Endothelial cell of umbilical vein (primary cell): ENCODE measurements around the gene KRT10. TPM values are rescaled to one million over a fixed set of nuclear protein-coding genes. Genes with fewer than 3 reads are reported as not detected.

Source experiments
- BruUV-seq: library from RNA; stranded (reverse); fragments of 400-500 nt; replicated peaks from 2 replicates; lab custom pipeline; 2021; lab: Mats Ljungman, UMichigan
- CTCF ChIA-PET: fragments of 300-600, 350-600 bp; sonication (Branson Sonifier 250); formaldehyde crosslinking; loops from one replicate; lab custom pipeline; 2021; ENCODE audit warnings: antibody characterized with exemption, inconsistent platforms; lab: Charles Lee
- POLR2A ChIA-PET: fragments of 300-600, 350-600 bp; sonication (Branson Sonifier 250); formaldehyde crosslinking; loops from one replicate; lab custom pipeline; 2021; ENCODE audit warnings: antibody characterized with exemption, inconsistent platforms; lab: Charles Lee
- DNase-seq: peaks from one replicate; pipeline ENCODE4 v3.0.0-alpha.2; 2011; ENCODE audit warnings: low read depth, low spot score
- FAIRE-seq: peaks from 2 replicates; lab custom pipeline; 2011; peaks lifted over from hg19 to GRCh38; lab: Jason Lieb, UNC
- H2AFZ ChIP-seq: 2 replicates; pipeline ENCODE4 v1.6.0; 2012; ENCODE audit warnings: low read depth, low read length, control low read depth, inconsistent platforms
- H3K27ac ChIP-seq: 2 replicates; pipeline ENCODE4 v1.5.1; 2011; ENCODE audit warnings: low read depth, mild to moderate bottlenecking, control low read depth, low read length, moderate library complexity; ENCODE audit not compliant: insufficient read depth
- H3K27me3 ChIP-seq, 2 experiments: 2 replicates each; pipeline versions ENCODE4 v1.6.0 to v1.6.1; 2011; ENCODE audit warnings: low read length in 2 of 2, mixed read lengths in 1 of 2; ENCODE audit not compliant: control insufficient read depth in 2 of 2, insufficient read depth in 2 of 2
- H3K36me3 ChIP-seq, 2 experiments: 2 replicates in 1 of 2; 3 replicates in 1 of 2; pipeline ENCODE4 v1.5.1; 2011; ENCODE audit warnings: low read length in 2 of 2, mild to moderate bottlenecking in 1 of 2, moderate library complexity in 1 of 2; ENCODE audit not compliant: control insufficient read depth in 2 of 2, insufficient read depth in 2 of 2; ENCODE audit errors: extremely low read depth in 1 of 2
- H3K4me1 ChIP-seq: 3 replicates; pipeline ENCODE4 v1.5.1; 2011; ENCODE audit warnings: mild to moderate bottlenecking, low read length; ENCODE audit not compliant: control insufficient read depth, insufficient read depth; ENCODE audit errors: extremely low read depth
- H3K4me2 ChIP-seq: 2 replicates; pipeline ENCODE4 v1.6.1; 2011; ENCODE audit warnings: low read length, control low read depth, mixed read lengths; ENCODE audit not compliant: insufficient read depth
- H3K4me3 ChIP-seq, 3 experiments: fragments of 200-600 bp in 1 of 3; sonication (generic), shearing (Covaris generic) in 1 of 3; replicated peaks in 1 of 3; 2 replicates each; pipeline ENCODE4 v1.5.1; 2011 to 2016; ENCODE audit warnings: control low read depth in 3 of 3, low read length in 3 of 3, mild to moderate bottlenecking in 2 of 3, inconsistent platforms in 1 of 3, low read depth in 1 of 3, moderate library complexity in 1 of 3; ENCODE audit not compliant: insufficient read depth in 1 of 3
- H3K79me2 ChIP-seq: 2 replicates; pipeline ENCODE4 v1.6.0; 2012; ENCODE audit warnings: low read length, inconsistent platforms; ENCODE audit not compliant: control insufficient read depth, insufficient read depth
- H3K9ac ChIP-seq: replicated peaks from 2 replicates; pipeline ENCODE3; 2011; ENCODE audit warnings: low read length, control low read depth; ENCODE audit not compliant: insufficient read depth; ENCODE audit errors: extremely low read depth
- H3K9me1 ChIP-seq: replicated peaks from 3 replicates; pipeline ENCODE4 v1.6.0; 2011; ENCODE audit warnings: mild to moderate bottlenecking, low read length; ENCODE audit not compliant: control insufficient read depth, insufficient read depth; ENCODE audit errors: extremely low read depth
- H3K9me3 ChIP-seq: replicated peaks from 2 replicates; pipeline ENCODE4 v1.5.1; 2012; ENCODE audit warnings: low read length, inconsistent platforms; ENCODE audit not compliant: control insufficient read depth, insufficient read depth
- H4K20me1 ChIP-seq: replicated peaks from 2 replicates; pipeline ENCODE3; 2011; ENCODE audit warnings: mild to moderate bottlenecking, low read length; ENCODE audit not compliant: control insufficient read depth, insufficient read depth; ENCODE audit errors: extremely low read depth
- EZH2 ChIP-seq: IDR thresholded peaks from 2 replicates; pipeline ENCODE4 v1.6.1; 2012; ENCODE audit warnings: borderline replicate concordance, low read depth, mild to moderate bottlenecking, moderate library complexity, low read length, inconsistent platforms; ENCODE audit not compliant: severe bottlenecking
- FOS ChIP-seq: IDR thresholded peaks from 2 replicates; pipeline ENCODE4 v1.6.1; 2011; ENCODE audit warnings: mild to moderate bottlenecking, low read length, moderate library complexity, borderline replicate concordance; ENCODE audit not compliant: insufficient read depth
- JUN ChIP-seq: IDR thresholded peaks from 2 replicates; pipeline ENCODE4 v1.6.1; 2011; ENCODE audit warnings: borderline replicate concordance, low read depth; ENCODE audit not compliant: insufficient read length, insufficient read depth
- POLR2A ChIP-seq: IDR thresholded peaks from 2 replicates; pipeline ENCODE4 v1.6.1; 2012; ENCODE audit warnings: low read depth, mild to moderate bottlenecking, control low read depth, low read length
- POLR2AphosphoS5 ChIP-seq: IDR thresholded peaks from 2 replicates; pipeline ENCODE4 v1.6.1; 2012; ENCODE audit warnings: low read depth, mild to moderate bottlenecking, control low read depth, low read length, moderate library complexity; ENCODE audit not compliant: insufficient read depth
- dilution Hi-C: fragments of 300-500 bp; cut with MboI; formaldehyde crosslinking; loops from one replicate; pipeline ENCODE4 v1.15.0; 2019; ENCODE audit warnings: low sequenced_read_pairs; ENCODE audit not compliant: extremely low pct_ligation_motif_present
- intact Hi-C: fragments of 100-400 bp; cut with micrococcal nuclease; formaldehyde crosslinking; loops from one replicate; pipeline ENCODE4 v1.10.0; 2022
- polyA plus RNA-seq, 4 experiments: library from polyadenylated mRNA; depleted of rRNA in 3 of 4; stranded (reverse) in 3 of 4; unstranded in 1 of 4; fragments of >200 nt; gene quantifications; 2 replicates each; pipeline versions ENCODE4 v1.2.1 to v1.2.3, GENCODE V29; 2011 to 2012; ENCODE audit warnings: missing spikeins in 1 of 4
- total RNA-seq: library from RNA; stranded (reverse); gene quantifications from 2 replicates; pipeline ENCODE4 v1.2.3, GENCODE V29; 2021
- TF ChIP-seq, protein P1 (sequence below), 2 donors: IDR thresholded peaks; 1 replicate in 1 of 2; 2 replicates in 1 of 2; pipeline ENCODE4 v1.5.1; 2011; ENCODE audit warnings: low read length in 2 of 2, mild to moderate bottlenecking in 2 of 2, moderate library complexity in 2 of 2, control low read depth in 1 of 2, inconsistent platforms in 1 of 2, low read depth in 1 of 2; ENCODE audit not compliant: insufficient read depth in 1 of 2; ENCODE audit errors: extremely low read depth in 1 of 2
- TF ChIP-seq, protein P2 (sequence below): IDR thresholded peaks from 2 replicates; pipeline ENCODE4 v1.6.1; 2011; ENCODE audit not compliant: insufficient read depth, insufficient read length

The KRT10 gene
- total and polyA plus RNA-seq, 2 donors (not counting 3 experiments of a cell fraction or from before 2014, with no cell fraction given) = 5.1 to 55.6 TPM

DNA sequence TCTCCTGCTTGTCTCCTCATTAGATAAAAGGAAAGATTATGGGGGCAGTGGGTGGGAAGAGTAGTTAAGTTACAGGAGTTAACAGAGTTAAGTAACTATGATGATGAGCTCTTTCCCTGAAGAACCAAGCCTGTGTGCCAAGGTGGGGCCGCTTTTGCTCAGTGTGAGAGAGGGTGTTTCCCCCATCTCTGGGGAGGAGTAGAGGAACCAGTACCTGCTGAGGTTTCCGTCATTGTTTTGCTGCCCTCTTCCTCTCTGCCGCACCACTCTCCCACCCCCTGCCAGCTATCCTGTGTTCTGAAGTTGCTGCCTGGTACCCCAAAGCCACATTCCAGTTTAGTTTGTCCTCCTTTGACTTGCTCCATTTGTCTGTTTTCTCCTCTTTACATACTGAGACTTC, 20.8 kb upstream of the KRT10 start:
- Histone ChIP-seq H4K20me1 (no peaks in the 10 kb centered on the region), H3K4me1 (no peaks in the 10 kb centered on the region), H3K27me3 (peaks cover 10 to 13% of the 10 kb centered on the region in 2 experiments), H3K4me3 (no peak overlapping the region), H2AFZ (no peak overlapping the region), H3K4me2 (no peak overlapping the region), H3K79me2 (no peaks in the 10 kb centered on the region), H3K36me3 (no peaks in the 10 kb centered on the region), H3K9me3 (no peaks in the 10 kb centered on the region), H3K9ac (no peak overlapping the region), H3K9me1 (no peaks in the 10 kb centered on the region), H3K27ac (no peak overlapping the region)
- ChIA-PET CTCF (interaction anchor here (1.1 to 1.4 kb wide), 3 partner anchors 10 to 20 kb away, joined by 4 read pairs; no protein-coding TSS in a partner anchor), POLR2A (no interaction called here)
- no peak for FAIRE-seq
- no TSS peak for BruUV-seq
- DNase-seq = no peak
- dilution Hi-C loops (no loop called here), intact Hi-C loops (no loop called here)
- TF ChIP-seq EZH2 (no peak), POLR2AphosphoS5 (no peak), FOS (no peak), POLR2A (no peak), JUN (no peak)
- TF ChIP-seq, protein P1, sequence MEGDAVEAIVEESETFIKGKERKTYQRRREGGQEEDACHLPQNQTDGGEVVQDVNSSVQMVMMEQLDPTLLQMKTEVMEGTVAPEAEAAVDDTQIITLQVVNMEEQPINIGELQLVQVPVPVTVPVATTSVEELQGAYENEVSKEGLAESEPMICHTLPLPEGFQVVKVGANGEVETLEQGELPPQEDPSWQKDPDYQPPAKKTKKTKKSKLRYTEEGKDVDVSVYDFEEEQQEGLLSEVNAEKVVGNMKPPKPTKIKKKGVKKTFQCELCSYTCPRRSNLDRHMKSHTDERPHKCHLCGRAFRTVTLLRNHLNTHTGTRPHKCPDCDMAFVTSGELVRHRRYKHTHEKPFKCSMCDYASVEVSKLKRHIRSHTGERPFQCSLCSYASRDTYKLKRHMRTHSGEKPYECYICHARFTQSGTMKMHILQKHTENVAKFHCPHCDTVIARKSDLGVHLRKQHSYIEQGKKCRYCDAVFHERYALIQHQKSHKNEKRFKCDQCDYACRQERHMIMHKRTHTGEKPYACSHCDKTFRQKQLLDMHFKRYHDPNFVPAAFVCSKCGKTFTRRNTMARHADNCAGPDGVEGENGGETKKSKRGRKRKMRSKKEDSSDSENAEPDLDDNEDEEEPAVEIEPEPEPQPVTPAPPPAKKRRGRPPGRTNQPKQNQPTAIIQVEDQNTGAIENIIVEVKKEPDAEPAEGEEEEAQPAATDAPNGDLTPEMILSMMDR (IDR thresholded peaks at IDR 0.05; ENCODE audit: extremely low read depth in 1 of 2, insufficient read depth in 1 of 2, low read depth in 1 of 2, low read length in 2 of 2) = no peak
- TF ChIP-seq, protein P2, sequence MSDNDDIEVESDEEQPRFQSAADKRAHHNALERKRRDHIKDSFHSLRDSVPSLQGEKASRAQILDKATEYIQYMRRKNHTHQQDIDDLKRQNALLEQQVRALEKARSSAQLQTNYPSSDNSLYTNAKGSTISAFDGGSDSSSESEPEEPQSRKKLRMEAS = no peak
